ENCODE results near the gene PYCARD.
"Not testable (repeated sequence)": the region's sequence is repeated elsewhere in the genome, so short reads cannot be mapped to it uniquely, and the experiment has no call there.

Gene PYCARD

DNA sequence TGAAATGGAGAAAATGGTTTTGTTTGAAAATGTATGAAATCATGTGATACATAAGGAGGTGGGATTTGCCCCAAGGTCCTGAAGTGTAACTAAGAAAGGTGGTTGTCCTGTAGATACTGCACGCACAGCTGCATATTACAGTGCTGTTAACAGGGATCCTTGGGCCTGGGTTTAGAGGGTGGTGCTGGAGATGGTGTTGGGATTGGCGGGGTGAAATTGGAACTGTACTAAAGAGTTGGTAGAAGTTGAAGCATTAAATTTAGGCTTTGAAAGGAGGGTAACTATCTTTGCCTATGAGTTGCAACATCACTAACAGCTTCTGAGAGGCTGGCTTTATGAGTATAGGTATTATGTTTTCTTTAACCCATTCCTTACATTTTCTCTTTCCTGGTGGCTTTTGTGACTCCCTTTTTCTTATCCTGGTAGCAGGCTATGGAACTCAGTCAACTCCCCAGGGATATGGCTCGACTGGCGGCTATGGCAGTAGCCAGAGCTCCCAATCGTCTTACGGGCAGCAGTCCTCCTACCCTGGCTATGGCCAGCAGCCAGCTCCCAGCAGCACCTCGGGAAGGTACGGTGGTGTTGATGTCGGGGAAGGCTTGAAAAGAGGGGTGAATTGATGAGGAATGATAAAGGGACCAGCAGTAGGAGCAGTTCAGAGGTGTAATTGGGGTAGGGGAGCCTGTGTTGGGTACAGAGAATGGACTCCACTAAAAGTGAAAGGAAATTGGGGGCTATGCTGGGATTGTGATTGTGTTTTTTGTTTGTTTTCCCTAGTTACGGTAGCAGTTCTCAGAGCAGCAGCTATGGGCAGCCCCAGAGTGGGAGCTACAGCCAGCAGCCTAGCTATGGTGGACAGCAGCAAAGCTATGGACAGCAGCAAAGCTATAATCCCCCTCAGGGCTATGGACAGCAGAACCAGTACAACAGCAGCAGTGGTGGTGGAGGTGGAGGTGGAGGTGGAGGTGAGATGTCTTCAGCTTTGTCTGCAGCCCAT lies 18.8 kb downstream of the PYCARD start:
- no peaks in the 10 kb centered on the region for H3K27me3 ChIP-seq (replicated peaks; ENCODE audit: control insufficient read depth, insufficient read depth, low read length, poor library complexity, severe bottlenecking)
- no peak for DNase-seq
- peaks cover 37% of the 10 kb centered on the region for H3K4me1 ChIP-seq (ENCODE audit: control insufficient read depth, insufficient read depth, low read length, poor library complexity, severe bottlenecking)

DNA sequence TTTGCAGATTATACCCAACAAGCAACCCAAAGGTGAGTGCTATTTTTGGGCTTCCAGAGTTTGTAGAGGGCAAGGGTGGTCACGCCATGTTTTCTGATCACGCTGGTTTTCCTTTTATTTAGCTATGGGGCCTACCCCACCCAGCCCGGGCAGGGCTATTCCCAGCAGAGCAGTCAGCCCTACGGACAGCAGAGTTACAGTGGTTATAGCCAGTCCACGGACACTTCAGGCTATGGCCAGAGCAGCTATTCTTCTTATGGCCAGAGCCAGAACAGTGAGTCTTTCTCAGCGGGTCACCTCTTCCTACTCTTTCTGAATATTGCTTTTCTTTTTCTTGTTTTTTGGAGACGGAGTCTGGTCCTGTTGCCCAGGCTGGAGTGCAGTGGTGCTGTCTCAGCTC lies 20.2 kb downstream of the PYCARD start:
- H3K27ac ChIP-seq (ENCODE audit: insufficient read depth, low read length, poor library complexity, severe bottlenecking) = no peak overlapping the region
- no peak for DNase-seq
- H3K4me3 ChIP-seq (ENCODE audit: insufficient read depth, low read depth, low read length, poor library complexity, severe bottlenecking) = peak overlapping the region; percentile 98
- no peaks in the 10 kb centered on the region for H3K9me3 ChIP-seq (ENCODE audit: control insufficient read depth, low read length)
- H3K36me3 ChIP-seq (ENCODE audit: control insufficient read depth, insufficient read depth, low read length) = peaks cover 55% of the 10 kb centered on the region
- no peaks in the 10 kb centered on the region for H3K27me3 ChIP-seq (replicated peaks; ENCODE audit: control insufficient read depth, insufficient read depth, low read length, poor library complexity, severe bottlenecking)
- peaks cover 50% of the 10 kb centered on the region for H3K4me1 ChIP-seq (ENCODE audit: control insufficient read depth, insufficient read depth, low read length, poor library complexity, severe bottlenecking)

More for the DNA sequence above, 18.8 kb downstream of the PYCARD start:
- peaks cover 69% of the 10 kb centered on the region for H3K36me3 ChIP-seq (ENCODE audit: control insufficient read depth, insufficient read depth, low read length)
- H3K27ac ChIP-seq (ENCODE audit: insufficient read depth, low read length, poor library complexity, severe bottlenecking) = no peak overlapping the region
- no peaks in the 10 kb centered on the region for H3K9me3 ChIP-seq (ENCODE audit: control insufficient read depth, low read length)
- H3K4me3 ChIP-seq (ENCODE audit: insufficient read depth, low read depth, low read length, poor library complexity, severe bottlenecking) = no peak overlapping the region

DNA sequence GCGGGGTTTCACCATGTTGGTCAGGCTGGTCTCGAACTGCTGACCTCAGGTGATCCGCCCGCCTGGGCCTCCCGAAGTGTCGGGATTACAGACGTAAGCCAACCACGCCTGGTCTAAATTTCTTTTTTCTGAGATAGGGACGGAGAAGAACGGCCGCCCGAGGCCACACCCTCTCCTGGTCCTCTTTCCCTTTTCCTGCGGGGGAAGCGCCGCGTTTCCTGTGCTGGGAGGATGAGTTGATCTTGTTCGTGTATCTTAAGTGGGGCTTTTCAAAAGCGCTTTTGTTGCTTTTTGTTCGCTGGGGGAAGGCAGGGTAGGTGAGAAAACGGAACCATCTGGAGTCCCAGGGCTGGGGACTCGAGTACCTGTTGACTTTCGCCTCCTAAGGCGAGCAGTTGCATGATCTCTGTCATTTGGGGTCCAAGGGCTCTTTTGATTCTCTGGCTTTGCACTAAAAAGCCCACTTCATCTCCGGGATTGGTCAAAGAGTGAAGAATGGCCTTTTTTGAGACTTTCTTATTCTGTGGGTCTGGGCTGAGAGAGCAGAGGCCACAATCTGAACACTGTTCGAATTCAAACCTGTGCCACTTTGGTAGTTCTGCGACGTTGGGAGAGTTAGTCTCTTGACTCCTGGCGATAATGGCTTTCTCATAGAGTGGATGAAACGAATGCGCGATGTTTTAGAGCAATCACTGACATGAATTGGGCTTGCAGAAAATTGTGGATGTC lies 21.3 kb downstream of the PYCARD start:
- peak overlapping the region; percentile 93 for H3K27ac ChIP-seq (ENCODE audit: insufficient read depth, low read length, poor library complexity, severe bottlenecking)
- no peaks in the 10 kb centered on the region for H3K27me3 ChIP-seq (replicated peaks; ENCODE audit: control insufficient read depth, insufficient read depth, low read length, poor library complexity, severe bottlenecking)
- peaks cover 57% of the 10 kb centered on the region for H3K4me1 ChIP-seq (ENCODE audit: control insufficient read depth, insufficient read depth, low read length, poor library complexity, severe bottlenecking)
- peaks cover 44% of the 10 kb centered on the region for H3K36me3 ChIP-seq (ENCODE audit: control insufficient read depth, insufficient read depth, low read length)
- peak overlapping the region; percentile 98 for H3K4me3 ChIP-seq (ENCODE audit: insufficient read depth, low read depth, low read length, poor library complexity, severe bottlenecking)
- H3K9me3 ChIP-seq (ENCODE audit: control insufficient read depth, low read length) = no peaks in the 10 kb centered on the region
- peak in 1 of 3 donors; percentile 33 for DNase-seq

DNA sequence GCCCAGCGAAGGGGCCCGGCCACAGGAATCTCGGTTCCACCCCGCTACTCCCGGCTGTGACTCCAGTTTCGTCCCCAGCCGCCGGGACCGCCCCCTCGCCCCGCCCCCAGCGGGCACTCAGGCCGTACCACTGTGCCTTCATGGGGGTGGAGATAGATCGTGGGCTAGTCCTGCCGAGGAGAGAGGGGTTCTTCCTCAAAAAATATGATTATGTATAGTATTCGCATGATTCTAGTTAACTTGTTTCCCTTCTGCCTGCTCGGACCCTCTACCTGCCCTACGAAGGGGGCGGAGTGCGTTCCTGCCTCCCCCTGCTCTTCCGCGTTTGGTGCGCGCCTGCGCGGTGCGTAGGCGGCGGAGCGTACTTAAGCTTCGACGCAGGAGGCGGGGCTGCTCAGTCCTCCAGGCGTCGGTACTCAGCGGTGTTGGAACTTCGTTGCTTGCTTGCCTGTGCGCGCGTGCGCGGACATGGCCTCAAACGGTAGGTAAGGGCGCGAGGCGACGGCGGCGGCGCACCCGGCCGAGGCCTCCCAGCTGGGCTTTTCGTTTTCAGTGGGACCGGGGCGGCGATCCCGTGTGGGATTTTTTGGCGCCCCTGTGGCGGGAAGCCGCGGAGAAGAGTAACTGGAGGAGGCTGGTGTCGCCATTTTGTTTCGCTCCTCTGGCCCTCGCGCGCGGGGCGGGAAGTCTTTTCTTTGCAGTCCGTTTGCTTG lies 22.7 kb downstream of the PYCARD start, which contains the start of gene FUS:
Gene FUS (plus strand): TSS at position 393 of the 713 bp plus-strand sequence. CDS start 76 bp downstream, at position 469.
- peak within 1 kb of the TSS; percentile 93 for H3K27ac ChIP-seq (ENCODE audit: insufficient read depth, low read length, poor library complexity, severe bottlenecking)
- H3K9me3 ChIP-seq (ENCODE audit: control insufficient read depth, low read length) = no peaks in the 10 kb centered on the region
- H3K4me3 ChIP-seq (ENCODE audit: insufficient read depth, low read depth, low read length, poor library complexity, severe bottlenecking) = peak within 1 kb of the TSS; percentile 98
- H3K36me3 ChIP-seq (ENCODE audit: control insufficient read depth, insufficient read depth, low read length) = peaks cover 30% of the 10 kb centered on the region
- H3K27me3 ChIP-seq (replicated peaks; ENCODE audit: control insufficient read depth, insufficient read depth, low read length, poor library complexity, severe bottlenecking) = no peaks in the 10 kb centered on the region
- DNase-seq = peak; percentile 84 to 92 (median 86)
- peaks cover 57% of the 10 kb centered on the region for H3K4me1 ChIP-seq (ENCODE audit: control insufficient read depth, insufficient read depth, low read length, poor library complexity, severe bottlenecking)

DNA sequence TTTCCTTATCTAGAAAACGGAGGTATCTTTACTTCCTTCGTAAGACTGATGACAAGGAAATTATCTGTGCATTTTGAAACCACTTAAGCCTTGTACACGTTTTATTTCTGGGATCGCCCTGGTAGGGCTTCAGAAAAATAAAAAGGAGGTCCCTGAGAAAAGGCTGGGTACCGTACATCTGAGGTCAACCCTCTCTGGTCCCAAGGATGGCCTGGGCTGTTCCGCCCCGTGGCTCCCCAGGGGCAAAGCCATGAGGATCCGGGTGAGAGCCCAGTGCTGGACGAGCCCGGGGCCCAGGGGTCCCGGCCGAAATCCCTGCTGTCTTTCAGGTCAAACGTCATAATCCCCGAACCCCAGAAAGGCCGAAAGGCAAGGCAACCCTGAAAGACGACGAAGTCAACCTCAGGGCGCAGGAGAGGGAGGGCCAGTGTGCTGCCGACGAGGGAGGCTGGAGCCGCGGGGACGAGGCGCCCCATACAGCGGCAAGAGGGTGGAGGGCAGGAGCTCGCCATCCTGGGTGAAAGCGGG lies 23.3 kb downstream of the PYCARD start:
- peaks cover 57% of the 10 kb centered on the region for H3K4me1 ChIP-seq (ENCODE audit: control insufficient read depth, insufficient read depth, low read length, poor library complexity, severe bottlenecking)
- H3K36me3 ChIP-seq (ENCODE audit: control insufficient read depth, insufficient read depth, low read length) = peaks cover 26% of the 10 kb centered on the region
- peak overlapping the region; percentile 93 for H3K27ac ChIP-seq (ENCODE audit: insufficient read depth, low read length, poor library complexity, severe bottlenecking)
- no peaks in the 10 kb centered on the region for H3K9me3 ChIP-seq (ENCODE audit: control insufficient read depth, low read length)
- no peaks in the 10 kb centered on the region for H3K27me3 ChIP-seq (replicated peaks; ENCODE audit: control insufficient read depth, insufficient read depth, low read length, poor library complexity, severe bottlenecking)
- H3K4me3 ChIP-seq (ENCODE audit: insufficient read depth, low read depth, low read length, poor library complexity, severe bottlenecking) = peak overlapping the region; percentile 98
- DNase-seq = no peak

DNA sequence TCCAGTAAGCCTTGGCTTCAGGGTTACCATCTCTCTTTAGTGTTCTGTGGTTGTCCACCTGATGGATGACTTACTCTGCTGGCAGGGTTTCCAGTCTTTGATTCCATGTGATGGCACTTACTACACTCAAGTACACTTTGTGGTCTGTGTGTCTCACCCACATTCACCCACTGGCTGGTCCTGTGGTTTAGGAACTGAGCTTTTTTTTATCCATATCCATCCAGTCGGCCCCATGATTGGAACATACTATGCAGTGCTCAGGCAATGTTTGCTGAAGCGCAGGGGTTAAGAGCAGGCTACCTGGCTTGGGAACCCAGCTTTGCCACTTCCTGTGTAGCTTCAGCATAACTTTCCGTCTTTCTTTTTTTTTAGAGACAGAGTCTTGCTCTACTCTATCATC lies 25.4 kb downstream of the PYCARD start:
- peak; percentile 36 to 50 (median 48) for DNase-seq
- no peaks in the 10 kb centered on the region for H3K27me3 ChIP-seq (replicated peaks; ENCODE audit: control insufficient read depth, insufficient read depth, low read length, poor library complexity, severe bottlenecking)
- H3K4me1 ChIP-seq (ENCODE audit: control insufficient read depth, insufficient read depth, low read length, poor library complexity, severe bottlenecking) = peaks cover 36% of the 10 kb centered on the region
- no peaks in the 10 kb centered on the region for H3K9me3 ChIP-seq (ENCODE audit: control insufficient read depth, low read length)
- peak overlapping the region; percentile 14 for H3K27ac ChIP-seq (ENCODE audit: insufficient read depth, low read length, poor library complexity, severe bottlenecking)
- H3K36me3 ChIP-seq (ENCODE audit: control insufficient read depth, insufficient read depth, low read length) = peaks cover 5% of the 10 kb centered on the region
- H3K4me3 ChIP-seq (ENCODE audit: insufficient read depth, low read depth, low read length, poor library complexity, severe bottlenecking) = peak overlapping the region; percentile 20

DNA sequence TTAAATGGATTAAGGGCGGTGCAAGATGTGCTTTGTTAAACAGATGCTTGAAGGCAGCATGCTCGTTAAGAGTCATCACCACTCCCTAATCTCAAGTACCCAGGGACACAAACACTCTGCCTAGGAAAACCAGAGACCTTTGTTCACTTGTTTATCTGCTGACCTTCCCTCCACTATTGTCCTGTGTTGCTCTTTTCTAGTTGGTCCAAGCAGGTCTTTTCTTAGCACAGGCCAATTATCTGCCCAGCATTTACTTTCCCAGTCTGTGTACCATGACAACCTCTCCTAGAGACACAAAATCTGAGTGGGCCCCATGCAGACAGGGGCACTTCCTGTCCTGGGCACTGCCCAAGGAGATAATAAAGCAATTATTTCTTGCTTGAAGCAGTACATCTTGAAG lies 32.5 kb downstream of the PYCARD start:
- not testable (repeated sequence) for H3K36me3 ChIP-seq (ENCODE audit: control insufficient read depth, insufficient read depth, low read length); H3K4me1 ChIP-seq (ENCODE audit: control insufficient read depth, insufficient read depth, low read length, poor library complexity, severe bottlenecking); H3K9me3 ChIP-seq (ENCODE audit: control insufficient read depth, low read length); DNase-seq; H3K27ac ChIP-seq (ENCODE audit: insufficient read depth, low read length, poor library complexity, severe bottlenecking); H3K27me3 ChIP-seq (replicated peaks; ENCODE audit: control insufficient read depth, insufficient read depth, low read length, poor library complexity, severe bottlenecking); H3K4me3 ChIP-seq (ENCODE audit: insufficient read depth, low read depth, low read length, poor library complexity, severe bottlenecking)

DNA sequence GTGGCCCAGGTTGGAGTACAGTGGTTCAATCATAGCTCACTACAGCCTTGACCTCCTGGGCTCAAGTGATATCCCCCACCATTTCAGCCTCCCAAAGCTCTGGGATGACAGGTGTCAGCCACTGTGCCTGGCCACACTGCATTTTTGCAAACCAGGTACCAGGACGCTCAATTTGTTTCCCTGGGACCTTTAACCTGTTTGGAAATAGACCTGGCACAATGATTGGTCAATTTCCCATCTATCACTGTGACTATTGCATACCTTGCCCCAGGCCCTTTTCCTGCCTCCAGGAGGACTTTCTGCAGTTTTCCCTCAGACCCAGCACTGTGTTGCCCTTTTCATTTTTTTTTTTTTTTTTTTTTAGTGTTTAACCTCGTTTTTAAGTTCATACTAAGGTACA lies 33.7 kb downstream of the PYCARD start:
- DNase-seq = no peak
- Histone ChIP-seq H3K27me3 (replicated peaks; ENCODE audit: control insufficient read depth, insufficient read depth, low read length, poor library complexity, severe bottlenecking) (no peaks in the 10 kb centered on the region), H3K4me3 (ENCODE audit: insufficient read depth, low read depth, low read length, poor library complexity, severe bottlenecking) (no peak overlapping the region), H3K27ac (ENCODE audit: insufficient read depth, low read length, poor library complexity, severe bottlenecking) (no peak overlapping the region), H3K9me3 (ENCODE audit: control insufficient read depth, low read length) (no peaks in the 10 kb centered on the region), H3K36me3 (ENCODE audit: control insufficient read depth, insufficient read depth, low read length) (no peaks in the 10 kb centered on the region), H3K4me1 (ENCODE audit: control insufficient read depth, insufficient read depth, low read length, poor library complexity, severe bottlenecking) (no peaks in the 10 kb centered on the region)

DNA sequence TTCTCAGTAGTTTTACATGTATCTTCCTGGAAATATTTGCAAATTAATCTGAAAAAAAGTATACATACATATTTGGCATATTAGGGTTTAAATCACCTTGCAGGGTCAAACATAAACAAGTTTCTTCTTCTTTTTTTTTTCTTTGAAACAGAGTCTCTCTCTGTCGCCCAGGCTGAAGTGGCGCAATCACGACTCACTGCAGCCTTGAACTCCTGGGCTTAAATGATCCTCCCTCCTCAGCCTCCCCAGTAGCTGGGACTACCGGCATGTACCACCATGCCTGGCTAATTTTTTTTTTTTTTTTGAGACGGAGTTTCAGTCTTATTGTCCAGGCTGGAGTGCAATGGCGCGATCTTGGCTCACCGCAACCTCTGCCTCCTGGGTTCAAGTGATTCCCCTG lies 35.2 kb downstream of the PYCARD start:
- H3K4me1 ChIP-seq (ENCODE audit: control insufficient read depth, insufficient read depth, low read length, poor library complexity, severe bottlenecking) = no peaks in the 10 kb centered on the region
- H3K9me3 ChIP-seq (ENCODE audit: control insufficient read depth, low read length) = no peaks in the 10 kb centered on the region
- H3K36me3 ChIP-seq (ENCODE audit: control insufficient read depth, insufficient read depth, low read length) = no peaks in the 10 kb centered on the region
- no peak for DNase-seq
- H3K27ac ChIP-seq (ENCODE audit: insufficient read depth, low read length, poor library complexity, severe bottlenecking) = no peak overlapping the region
- H3K27me3 ChIP-seq (replicated peaks; ENCODE audit: control insufficient read depth, insufficient read depth, low read length, poor library complexity, severe bottlenecking) = no peaks in the 10 kb centered on the region
- H3K4me3 ChIP-seq (ENCODE audit: insufficient read depth, low read depth, low read length, poor library complexity, severe bottlenecking) = no peak overlapping the region

All from effector memory CD4-positive, alpha-beta T cell (primary cell).